ENCODE data around the gene CRACR2A. TPM values are rescaled to one million over a fixed set of nuclear protein-coding genes. Genes with fewer than 3 reads are reported as not detected.

Gene CRACR2A
- total RNA-seq, 1 experiment from 2014 or later: 0.92 TPM

GRCh38 chr12:3667485-3667884 is 85.4 kb downstream of the CRACR2A start:
- H3K4me1 ChIP-seq (ENCODE audit: control insufficient read depth, insufficient read depth, low read length): no peaks in the 10 kb centered on the region
- no peaks in the 10 kb centered on the region for H3K9me3 ChIP-seq (ENCODE audit: control insufficient read depth, insufficient read depth, low read depth, low read length)
- no peak overlapping the region for H3K4me3 ChIP-seq (ENCODE audit: low read depth in 2 of 2, low read length in 2 of 2)
- H3K27me3 ChIP-seq (ENCODE audit: control insufficient read depth, insufficient read depth, low read length): no peaks in the 10 kb centered on the region
- H3K36me3 ChIP-seq (ENCODE audit: control insufficient read depth, insufficient read depth, low read length): no peaks in the 10 kb centered on the region
- no peak overlapping the region for H3K27ac ChIP-seq (ENCODE audit: low read length)
- in situ Hi-C loops (cut with HindIII; ENCODE audit: low pct_unique_long_range_greater_than_20kb, low sequenced_read_pairs): no loop called here
- ChIA-PET POLR2A (no interaction called here), CTCF (no interaction called here)
- DNase-seq (ENCODE audit: low read depth, low spot score) (no peak), ATAC-seq (no peak)
- no TSS peak for BruUV-seq (replicated peaks)
- intact Hi-C loops (cut with micrococcal nuclease; ENCODE audit: unreplicated experiment): loop anchor here (10.0 kb wide), 1 partner anchor 107 kb away; no protein-coding TSS in a partner anchor
- TF ChIP-seq SIN3A (IDR thresholded peaks at IDR 0.05; ENCODE audit: borderline replicate concordance, insufficient read depth, low read depth, low read length): no peak
- TF ChIP-seq, protein P1, sequence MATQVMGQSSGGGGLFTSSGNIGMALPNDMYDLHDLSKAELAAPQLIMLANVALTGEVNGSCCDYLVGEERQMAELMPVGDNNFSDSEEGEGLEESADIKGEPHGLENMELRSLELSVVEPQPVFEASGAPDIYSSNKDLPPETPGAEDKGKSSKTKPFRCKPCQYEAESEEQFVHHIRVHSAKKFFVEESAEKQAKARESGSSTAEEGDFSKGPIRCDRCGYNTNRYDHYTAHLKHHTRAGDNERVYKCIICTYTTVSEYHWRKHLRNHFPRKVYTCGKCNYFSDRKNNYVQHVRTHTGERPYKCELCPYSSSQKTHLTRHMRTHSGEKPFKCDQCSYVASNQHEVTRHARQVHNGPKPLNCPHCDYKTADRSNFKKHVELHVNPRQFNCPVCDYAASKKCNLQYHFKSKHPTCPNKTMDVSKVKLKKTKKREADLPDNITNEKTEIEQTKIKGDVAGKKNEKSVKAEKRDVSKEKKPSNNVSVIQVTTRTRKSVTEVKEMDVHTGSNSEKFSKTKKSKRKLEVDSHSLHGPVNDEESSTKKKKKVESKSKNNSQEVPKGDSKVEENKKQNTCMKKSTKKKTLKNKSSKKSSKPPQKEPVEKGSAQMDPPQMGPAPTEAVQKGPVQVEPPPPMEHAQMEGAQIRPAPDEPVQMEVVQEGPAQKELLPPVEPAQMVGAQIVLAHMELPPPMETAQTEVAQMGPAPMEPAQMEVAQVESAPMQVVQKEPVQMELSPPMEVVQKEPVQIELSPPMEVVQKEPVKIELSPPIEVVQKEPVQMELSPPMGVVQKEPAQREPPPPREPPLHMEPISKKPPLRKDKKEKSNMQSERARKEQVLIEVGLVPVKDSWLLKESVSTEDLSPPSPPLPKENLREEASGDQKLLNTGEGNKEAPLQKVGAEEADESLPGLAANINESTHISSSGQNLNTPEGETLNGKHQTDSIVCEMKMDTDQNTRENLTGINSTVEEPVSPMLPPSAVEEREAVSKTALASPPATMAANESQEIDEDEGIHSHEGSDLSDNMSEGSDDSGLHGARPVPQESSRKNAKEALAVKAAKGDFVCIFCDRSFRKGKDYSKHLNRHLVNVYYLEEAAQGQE (IDR thresholded peaks at IDR 0.05; ENCODE audit: insufficient read depth in 1 of 2, low read depth in 2 of 2, low read length in 1 of 2): no peak
- TF ChIP-seq TCF7L2 (IDR thresholded peaks at IDR 0.05; ENCODE audit: low read depth, low read length): no peak
- TF ChIP-seq, protein P2, sequence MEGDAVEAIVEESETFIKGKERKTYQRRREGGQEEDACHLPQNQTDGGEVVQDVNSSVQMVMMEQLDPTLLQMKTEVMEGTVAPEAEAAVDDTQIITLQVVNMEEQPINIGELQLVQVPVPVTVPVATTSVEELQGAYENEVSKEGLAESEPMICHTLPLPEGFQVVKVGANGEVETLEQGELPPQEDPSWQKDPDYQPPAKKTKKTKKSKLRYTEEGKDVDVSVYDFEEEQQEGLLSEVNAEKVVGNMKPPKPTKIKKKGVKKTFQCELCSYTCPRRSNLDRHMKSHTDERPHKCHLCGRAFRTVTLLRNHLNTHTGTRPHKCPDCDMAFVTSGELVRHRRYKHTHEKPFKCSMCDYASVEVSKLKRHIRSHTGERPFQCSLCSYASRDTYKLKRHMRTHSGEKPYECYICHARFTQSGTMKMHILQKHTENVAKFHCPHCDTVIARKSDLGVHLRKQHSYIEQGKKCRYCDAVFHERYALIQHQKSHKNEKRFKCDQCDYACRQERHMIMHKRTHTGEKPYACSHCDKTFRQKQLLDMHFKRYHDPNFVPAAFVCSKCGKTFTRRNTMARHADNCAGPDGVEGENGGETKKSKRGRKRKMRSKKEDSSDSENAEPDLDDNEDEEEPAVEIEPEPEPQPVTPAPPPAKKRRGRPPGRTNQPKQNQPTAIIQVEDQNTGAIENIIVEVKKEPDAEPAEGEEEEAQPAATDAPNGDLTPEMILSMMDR (IDR thresholded peaks at IDR 0.05): no peak
- TF ChIP-seq POLR2AphosphoS5 (IDR thresholded peaks at IDR 0.05; ENCODE audit: low read depth, low read length): no peak

DNA sequence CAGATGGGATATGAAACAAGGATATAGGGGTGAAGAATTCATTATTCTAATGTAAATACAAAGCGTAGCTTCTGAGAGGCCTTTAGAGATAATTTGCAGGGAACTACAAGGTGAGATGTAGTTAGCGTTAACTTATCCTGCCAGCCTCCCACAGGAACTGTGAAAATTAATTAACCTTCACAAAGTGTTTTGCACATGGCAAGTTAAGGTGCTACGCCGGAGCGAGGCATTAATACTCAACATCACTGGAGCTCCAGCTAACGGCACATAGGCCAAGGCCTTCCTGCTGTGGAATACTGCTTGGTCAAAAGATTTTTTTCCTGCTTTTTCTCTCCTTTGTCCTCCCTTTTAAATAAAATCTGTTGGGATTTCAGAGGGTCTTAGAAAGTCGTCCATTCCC is 86.5 kb downstream of the CRACR2A start:
- TF ChIP-seq POLR2AphosphoS5 (IDR thresholded peaks at IDR 0.05; ENCODE audit: low read depth, low read length) (no peak), SIN3A (IDR thresholded peaks at IDR 0.05; ENCODE audit: borderline replicate concordance, insufficient read depth, low read depth, low read length) (no peak), TCF7L2 (IDR thresholded peaks at IDR 0.05; ENCODE audit: low read depth, low read length) (no peak)
- TF ChIP-seq, protein P1 (IDR thresholded peaks at IDR 0.05; ENCODE audit: insufficient read depth in 1 of 2, low read depth in 2 of 2, low read length in 1 of 2): no peak
- TF ChIP-seq, protein P2 (IDR thresholded peaks at IDR 0.05): no peak
- Histone ChIP-seq H3K9me3 (ENCODE audit: control insufficient read depth, insufficient read depth, low read depth, low read length) (no peaks in the 10 kb centered on the region), H3K36me3 (ENCODE audit: control insufficient read depth, insufficient read depth, low read length) (no peaks in the 10 kb centered on the region), H3K27ac (ENCODE audit: low read length) (no peak overlapping the region), H3K4me3 (ENCODE audit: low read depth in 2 of 2, low read length in 2 of 2) (no peak overlapping the region), H3K27me3 (ENCODE audit: control insufficient read depth, insufficient read depth, low read length) (no peaks in the 10 kb centered on the region), H3K4me1 (ENCODE audit: control insufficient read depth, insufficient read depth, low read length) (no peaks in the 10 kb centered on the region)
- DNase-seq (ENCODE audit: low read depth, low spot score) (no peak), ATAC-seq (no peak)
- ChIA-PET POLR2A (no interaction called here), CTCF (no interaction called here)
- in situ Hi-C loops (cut with HindIII; ENCODE audit: low pct_unique_long_range_greater_than_20kb, low sequenced_read_pairs): no loop called here
- no TSS peak for BruUV-seq (replicated peaks)
- intact Hi-C loops (cut with micrococcal nuclease; ENCODE audit: unreplicated experiment): loop anchor here (10.0 kb wide), 1 partner anchor 108 kb away; no protein-coding TSS in a partner anchor

Data from Panc1 (cell line).